Testis (tissue), 3 donors: ENCODE data around the gene TGFB1. TPM values are rescaled to one million over a fixed set of nuclear protein-coding genes. Genes with fewer than 3 reads are reported as not detected.

Experiments used
- DNase-seq: peaks from one replicate; pipeline ENCODE4 v3.0.0-alpha.2; 2019
- H3K27ac ChIP-seq, 2 donors: fragments of 200-600 bp; sonication (generic); one replicate each; pipeline ENCODE4 v1.5.1; 2019
- H3K27me3 ChIP-seq: fragments of 200-600 bp; sonication (generic); one replicate; pipeline ENCODE4 v1.5.1; 2019
- H3K36me3 ChIP-seq: fragments of 200-600 bp; sonication (generic); one replicate; pipeline ENCODE4 v1.5.1; 2017; ENCODE audit warnings: low read depth; ENCODE audit errors: missing control alignments
- H3K4me1 ChIP-seq: fragments of 200-600 bp; sonication (generic); one replicate; pipeline ENCODE4 v1.5.1; 2019
- H3K4me3 ChIP-seq, 2 donors: fragments of 200-600 bp; sonication (generic); one replicate each; pipeline ENCODE4 v1.5.1; 2017 to 2019
- H3K9me3 ChIP-seq: fragments of 200-600 bp; sonication (generic); one replicate; pipeline ENCODE4 v1.5.1; 2017
- CTCF ChIP-seq, 3 experiments: fragments of 450-650 bp in 2 of 3; fragments of 200-600 bp in 1 of 3; sonication (generic) in 1 of 3; IDR thresholded peaks; one replicate each; pipeline ENCODE4 v1.5.1; 2016 to 2019; ENCODE audit warnings: antibody characterized with exemption in 3 of 3, mild to moderate bottlenecking in 2 of 3, moderate library complexity in 1 of 3
- POLR2A ChIP-seq: fragments of 450-650 bp; IDR thresholded peaks from one replicate; pipeline ENCODE4 v1.6.1; 2017; ENCODE audit warnings: antibody characterized with exemption, mild to moderate bottlenecking, moderate library complexity
- WGBS, 2 donors: methylation state at CpG; one replicate each; pipeline ENCODE4 v1.1.5; 2018; 5-methylcytosine and 5-hydroxymethylcytosine counted together
- intact Hi-C: fragments of 100-400 bp; cut with DNase I; formaldehyde crosslinking; loops from one replicate; pipeline ENCODE4 v1.15.1; 2023; ENCODE audit warnings: low total_unique reads
- polyA plus RNA-seq: library from polyadenylated mRNA; stranded (reverse); fragments of 350-450 nt; fragmentation: Illumina TruSeq; extraction: RNeasy Lipid Tissue Mini Kit (QIAGEN cat#74804); gene quantifications from one replicate; pipeline ENCODE4 v1.2.3, GENCODE V29; 2014; ENCODE audit warnings: low read depth, low replicate concordance; ENCODE audit not compliant: insufficient read depth
- total RNA-seq, 2 donors: library from RNA; depleted of rRNA; stranded (reverse); fragments of >200 nt; gene quantifications; one replicate each; pipeline ENCODE4 v1.2.3, GENCODE V29; 2016

The TGFB1 gene
- total and polyA plus RNA-seq, 3 donors from 2014 or later = 12.7 to 19.8 (median 17.0) TPM

DNA sequence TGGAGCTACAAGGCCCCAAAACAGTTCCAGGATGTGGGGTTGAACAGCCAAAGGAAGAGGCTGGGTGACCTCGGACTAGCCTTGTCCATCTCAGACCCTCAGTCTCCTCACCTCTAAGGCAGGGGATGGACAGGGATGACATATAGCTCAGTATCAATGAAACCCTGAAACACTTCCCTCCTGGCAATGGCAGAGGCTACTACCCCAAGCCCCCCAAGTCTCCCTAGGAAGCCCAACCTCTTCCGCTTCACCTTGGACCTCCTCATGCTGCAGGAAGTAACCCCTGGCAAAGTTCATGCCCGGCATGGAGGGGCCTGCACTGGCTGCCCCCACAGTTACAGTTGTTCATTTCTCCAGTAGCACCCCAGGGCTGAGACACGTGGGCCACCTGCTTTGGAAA is 33.2 kb downstream of the TGFB1 start:
- H3K4me3 ChIP-seq = no peak overlapping the region
- H3K4me1 ChIP-seq = peaks cover 48% of the 10 kb centered on the region
- no peak overlapping the region for H3K27ac ChIP-seq
- WGBS, 2 donors = 88 to 89% methylated on average over 3 to 4 of the region's 4 CpGs
- no peaks in the 10 kb centered on the region for H3K36me3 ChIP-seq
- no peak for DNase-seq
- no peak for TF ChIP-seq CTCF (IDR thresholded peaks at IDR 0.05)
- TF ChIP-seq POLR2A = no peak
- no peaks in the 10 kb centered on the region for H3K9me3 ChIP-seq
- H3K27me3 ChIP-seq = no peaks in the 10 kb centered on the region
- intact Hi-C loops = no loop called here

DNA sequence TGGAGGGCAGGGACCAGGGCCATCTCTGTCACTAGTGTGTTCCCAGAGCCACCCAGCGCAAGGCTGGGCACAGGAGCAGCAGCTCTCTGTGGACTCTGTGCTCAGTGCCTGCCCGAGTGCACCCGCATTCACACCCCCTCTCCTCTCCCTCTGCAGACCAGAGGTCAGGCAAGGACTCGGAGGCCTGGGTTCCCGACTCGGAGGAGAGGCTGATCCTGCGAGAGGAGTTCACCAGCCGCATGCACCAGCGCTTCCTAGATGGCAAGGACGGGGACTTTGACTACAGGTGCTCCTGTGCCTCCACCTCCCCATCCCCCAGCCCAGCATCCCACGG is 33.6 kb downstream of the TGFB1 start:
- 65 to 71% methylated on average over 7 to 11 of the region's 11 CpGs for WGBS, 2 donors
- Histone ChIP-seq H3K36me3 (no peaks in the 10 kb centered on the region), H3K4me1 (peaks cover 44% of the 10 kb centered on the region), H3K27ac (no peak overlapping the region), H3K27me3 (no peaks in the 10 kb centered on the region), H3K4me3 (no peak overlapping the region), H3K9me3 (no peaks in the 10 kb centered on the region)
- intact Hi-C loops = no loop called here
- no peak for DNase-seq
- no peak for TF ChIP-seq POLR2A
- TF ChIP-seq CTCF (IDR thresholded peaks at IDR 0.05) = no peak

DNA sequence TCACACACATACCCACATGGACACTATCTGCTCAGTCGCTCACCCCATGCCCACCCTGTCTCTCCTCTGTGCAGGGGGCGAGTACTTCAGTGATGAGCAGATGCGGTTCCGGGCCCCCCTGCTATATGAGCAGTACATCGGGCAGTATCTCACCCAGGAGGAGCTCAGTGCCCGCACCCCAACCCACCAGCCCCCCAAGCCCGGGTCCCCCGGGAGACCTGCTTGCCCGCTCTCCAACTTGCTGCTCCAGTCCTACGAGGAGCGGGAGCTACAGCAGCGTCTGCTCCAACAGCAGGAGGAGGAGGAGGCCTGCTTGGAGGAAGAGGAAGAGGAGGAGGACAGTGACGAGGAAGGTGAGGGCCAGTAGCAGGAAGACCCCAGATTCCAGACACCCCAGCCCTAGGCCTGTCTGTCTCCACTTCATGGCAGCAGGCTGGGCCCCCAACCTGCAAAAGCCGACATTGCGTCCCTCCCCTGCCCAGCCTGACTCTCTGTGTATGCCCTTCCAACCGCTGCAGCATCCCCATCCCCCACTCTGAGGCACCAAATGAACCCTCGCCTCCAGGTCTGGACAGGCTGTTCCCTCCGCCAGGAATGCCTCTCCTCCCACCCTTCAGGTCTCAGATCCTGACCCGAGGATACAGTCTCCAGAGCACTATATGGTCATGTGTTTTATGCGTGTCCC is 34.1 kb downstream of the TGFB1 start:
- no peaks in the 10 kb centered on the region for H3K9me3 ChIP-seq
- H3K36me3 ChIP-seq = no peaks in the 10 kb centered on the region
- H3K4me1 ChIP-seq = peaks cover 39% of the 10 kb centered on the region
- H3K27ac ChIP-seq = no peak overlapping the region
- 77 to 79% methylated on average over 18 to 20 of the region's 20 CpGs for WGBS, 2 donors
- no peak overlapping the region for H3K4me3 ChIP-seq
- intact Hi-C loops = no loop called here
- TF ChIP-seq CTCF (IDR thresholded peaks at IDR 0.05) (no peak), POLR2A (no peak)
- DNase-seq = no peak
- H3K27me3 ChIP-seq = no peaks in the 10 kb centered on the region

- TF ChIP-seq POLR2A = no peak
- no peak for TF ChIP-seq CTCF (IDR thresholded peaks at IDR 0.05)
- no peak for DNase-seq
- no peaks in the 10 kb centered on the region for H3K36me3 ChIP-seq
- 80 to 88% methylated on average over 15 to 19 of the region's 19 CpGs for WGBS, 2 donors
- H3K9me3 ChIP-seq = no peaks in the 10 kb centered on the region
- H3K4me3 ChIP-seq = no peak overlapping the region
- H3K27me3 ChIP-seq = no peaks in the 10 kb centered on the region
- H3K4me1 ChIP-seq = peaks cover 32% of the 10 kb centered on the region
- no peak overlapping the region for H3K27ac ChIP-seq
- intact Hi-C loops = no loop called here
These were observed 34.8 kb downstream of the TGFB1 start for GRCh38 chr19:41318696-41319499.
